H9 (cell line): ENCODE measurements around the gene ROBO1. TPM values are rescaled to one million over a fixed set of nuclear protein-coding genes. Genes with fewer than 3 reads are reported as not detected.

Source experiments
- DNase-seq: peaks from one replicate; pipeline ENCODE4 v3.0.0-alpha.2; 2017
- H2AFZ ChIP-seq: one replicate; pipeline ENCODE4 v1.6.1; 2013; ENCODE audit warnings: mild to moderate bottlenecking, low read length, control low read depth, moderate library complexity
- H2AK5ac ChIP-seq: 2 replicates; pipeline ENCODE4 v1.6.1; 2013; ENCODE audit warnings: low read length, control low read depth, mixed read lengths; ENCODE audit not compliant: insufficient read length
- H2BK120ac ChIP-seq: one replicate; pipeline ENCODE4 v1.6.1; 2013; ENCODE audit warnings: low read depth, mild to moderate bottlenecking, low read length, control low read depth, inconsistent platforms; ENCODE audit not compliant: poor library complexity, severe bottlenecking
- H2BK12ac ChIP-seq: 2 replicates; pipeline ENCODE4 v1.6.1; 2013; ENCODE audit warnings: low read length, control low read depth, mixed read lengths, low read depth; ENCODE audit not compliant: insufficient read length
- H2BK15ac ChIP-seq: 2 replicates; pipeline ENCODE4 v1.6.1; 2013; ENCODE audit warnings: low read depth, low read length, control low read depth
- H2BK20ac ChIP-seq: one replicate; pipeline ENCODE4 v1.6.1; 2013; ENCODE audit warnings: low read depth, mild to moderate bottlenecking, low read length, control low read depth, inconsistent platforms; ENCODE audit not compliant: poor library complexity, severe bottlenecking
- H2BK5ac ChIP-seq: 2 replicates; pipeline ENCODE4 v1.6.1; 2013; ENCODE audit warnings: low read length, control low read depth, mixed read lengths; ENCODE audit not compliant: insufficient read length
- H3K14ac ChIP-seq: 2 replicates; pipeline ENCODE4 v1.6.1; 2013; ENCODE audit warnings: low read length, control low read depth; ENCODE audit not compliant: insufficient read depth
- H3K18ac ChIP-seq: 2 replicates; pipeline ENCODE4 v1.6.1; 2013; ENCODE audit warnings: low read depth, mild to moderate bottlenecking, mixed read lengths, low read length, control low read depth; ENCODE audit not compliant: insufficient read length
- H3K23ac ChIP-seq: 2 replicates; pipeline ENCODE4 v1.6.1; 2013; ENCODE audit warnings: low read length, control low read depth, mixed read lengths, low read depth; ENCODE audit not compliant: insufficient read length
- H3K23me2 ChIP-seq: 2 replicates; pipeline ENCODE4 v1.6.1; 2013; ENCODE audit warnings: low read depth, mild to moderate bottlenecking, mixed read lengths, low read length, control low read depth; ENCODE audit not compliant: insufficient read length, poor library complexity, severe bottlenecking
- H3K27ac ChIP-seq: 2 replicates; pipeline ENCODE4 v1.5.1; 2013; ENCODE audit warnings: low read length, control low read depth, mixed read lengths, low read depth; ENCODE audit not compliant: insufficient read length
- H3K27me3 ChIP-seq: 2 replicates; pipeline ENCODE4 v1.6.1; 2013; ENCODE audit warnings: low read length, control low read depth, inconsistent platforms; ENCODE audit not compliant: insufficient read depth
- H3K4ac ChIP-seq: 2 replicates; pipeline ENCODE4 v1.6.1; 2013; ENCODE audit warnings: low read depth, mild to moderate bottlenecking, control low read depth, inconsistent platforms, low read length, moderate library complexity
- H3K4me1 ChIP-seq: 2 replicates; pipeline ENCODE4 v1.6.1; 2013; ENCODE audit warnings: low read length, control low read depth, inconsistent platforms; ENCODE audit not compliant: insufficient read depth
- H3K4me2 ChIP-seq: 2 replicates; pipeline ENCODE4 v1.6.1; 2013; ENCODE audit warnings: low read length, control low read depth, mixed read lengths; ENCODE audit not compliant: insufficient read length, insufficient read depth
- H3K56ac ChIP-seq: 2 replicates; pipeline ENCODE4 v1.6.1; 2013; ENCODE audit warnings: low read depth, mild to moderate bottlenecking, mixed read lengths, low read length, control low read depth; ENCODE audit not compliant: insufficient read length
- H3K79me1 ChIP-seq: 2 replicates; pipeline ENCODE4 v1.6.1; 2013; ENCODE audit warnings: low read depth, mild to moderate bottlenecking, moderate library complexity, low read length, control low read depth, inconsistent platforms; ENCODE audit not compliant: insufficient read depth, poor library complexity, severe bottlenecking
- H3K79me2 ChIP-seq: 2 replicates; pipeline ENCODE4 v1.6.1; 2013; ENCODE audit warnings: low read length, control low read depth, inconsistent platforms; ENCODE audit not compliant: insufficient read depth
- H3K9ac ChIP-seq: 2 replicates; pipeline ENCODE4 v1.6.1; 2013; ENCODE audit warnings: low read length, control low read depth, mixed read lengths; ENCODE audit not compliant: insufficient read length; ENCODE audit errors: extremely low read depth
- H3K9me3 ChIP-seq: one replicate; pipeline ENCODE4 v1.6.1; 2013; ENCODE audit warnings: low read depth, low read length, inconsistent platforms; ENCODE audit not compliant: control insufficient read depth
- H3T11ph ChIP-seq: one replicate; pipeline ENCODE4 v1.6.1; 2013; ENCODE audit warnings: mild to moderate bottlenecking, low read length, control low read depth, inconsistent platforms
- H4K20me1 ChIP-seq: one replicate; pipeline ENCODE4 v1.6.1; 2013; ENCODE audit not compliant: control insufficient read depth, insufficient read length, insufficient read depth
- H4K5ac ChIP-seq: 2 replicates; pipeline ENCODE4 v1.6.1; 2013; ENCODE audit warnings: low read depth, mild to moderate bottlenecking, mixed read lengths, low read length, control low read depth; ENCODE audit not compliant: insufficient read length
- H4K8ac ChIP-seq: replicated peaks from 2 replicates; pipeline ENCODE4 v1.6.1; 2013; ENCODE audit warnings: low read length, control low read depth, mixed read lengths, low read depth; ENCODE audit not compliant: insufficient read length
- H4K91ac ChIP-seq: 2 replicates; pipeline ENCODE4 v1.6.1; 2013; ENCODE audit warnings: low read depth, mild to moderate bottlenecking, moderate library complexity, mixed read lengths, low read length, control low read depth; ENCODE audit not compliant: insufficient read length
- H3K27ac Mint-ChIP-seq, 3 experiments: 2 replicates in 2 of 3; 3 replicates in 1 of 3; pipeline ENCODE4 v1.8.0; 2020 to 2021; ENCODE audit warnings: mixed read lengths in 3 of 3, mild to moderate bottlenecking in 1 of 3, moderate library complexity in 1 of 3
- H3K27me3 Mint-ChIP-seq: 2 replicates; pipeline ENCODE4 v1.8.0; 2021; ENCODE audit warnings: low read depth, mild to moderate bottlenecking, moderate library complexity, mixed read lengths
- H3K36me3 Mint-ChIP-seq, 3 experiments: 2 replicates in 2 of 3; 3 replicates in 1 of 3; pipeline ENCODE4 v1.8.0; 2020 to 2021; ENCODE audit warnings: low read depth in 3 of 3, mixed read lengths in 3 of 3; ENCODE audit not compliant: insufficient read depth in 1 of 3
- H3K4me1 Mint-ChIP-seq, 2 experiments: 2 replicates each; pipeline ENCODE4 v1.8.0; 2020; ENCODE audit warnings: mixed read lengths in 2 of 2
- H3K4me3 Mint-ChIP-seq, 2 experiments: 2 replicates in 1 of 2; 3 replicates in 1 of 2; pipeline ENCODE4 v1.8.0; 2020 to 2021; ENCODE audit warnings: mild to moderate bottlenecking in 2 of 2, mixed read lengths in 2 of 2, moderate library complexity in 1 of 2
- H3K9me3 Mint-ChIP-seq, 2 experiments: 2 replicates in 1 of 2; 3 replicates in 1 of 2; pipeline ENCODE4 v1.8.0; 2020; ENCODE audit warnings: mild to moderate bottlenecking in 2 of 2, mixed read lengths in 2 of 2, moderate library complexity in 1 of 2
- WGBS: extraction: QIAGEN DNeasy Blood & Tissue Kit; methylation state at CpG from one replicate; pipeline ENCODE4 v1.1.7; 2013; ENCODE audit warnings: missing lambda C conversion rate, low lambda C conversion rate, mixed read lengths; ENCODE audit not compliant: insufficient read length; ENCODE audit errors: extremely low coverage; 5-methylcytosine and 5-hydroxymethylcytosine counted together
- total RNA-seq: library from RNA; stranded (reverse); gene quantifications from 2 replicates; pipeline ENCODE4 v1.2.1, GENCODE V29; 2021
- TF ChIP-seq, protein P1 (sequence below): fragments of 200-600 bp; sonication (generic); conservative IDR thresholded peaks from 3 replicates; pipeline ENCODE4 v1.8.0; 2021; ENCODE audit warnings: antibody characterized with exemption, mild to moderate bottlenecking

ROBO1 gene
- total RNA-seq, 1 experiment from 2014 or later, result 62.7 TPM

GRCh38 chr3:78665776-78666469, 1101.9 kb downstream of the ROBO1 start:
- H3K4me1 Mint-ChIP-seq, result peaks cover 2 to 7% of the 10 kb centered on the region in 2 experiments; a peak in 3 of 4 replicates
- Histone ChIP-seq H2BK12ac (no peak overlapping the region), H3K4me1 (no peaks in the 10 kb centered on the region), H2BK15ac (no peak overlapping the region), H3K23ac (no peak overlapping the region), H2AFZ (no peak overlapping the region), H3K4ac (no peak overlapping the region), H3K14ac (no peak overlapping the region), H2BK120ac (no peak overlapping the region), H4K5ac (no peak overlapping the region), H4K91ac (no peak overlapping the region), H4K20me1 (no peaks in the 10 kb centered on the region), H3T11ph (no peak overlapping the region), H3K23me2 (no peaks in the 10 kb centered on the region), H3K9ac (no peak overlapping the region), H2AK5ac (no peak overlapping the region), H3K27ac (peak overlapping the region; percentile 30), H3K18ac (no peak overlapping the region), H3K79me2 (no peaks in the 10 kb centered on the region), H3K56ac (no peak overlapping the region), H3K9me3 (no peaks in the 10 kb centered on the region), H3K27me3 (no peaks in the 10 kb centered on the region), H3K79me1 (no peaks in the 10 kb centered on the region), H4K8ac (no peak overlapping the region), H2BK5ac (no peak overlapping the region), H2BK20ac (no peak overlapping the region), H3K4me2 (no peak overlapping the region)
- no CpG with 5 or more reads among the region's 11 CpGs for WGBS
- TF ChIP-seq, protein P1, sequence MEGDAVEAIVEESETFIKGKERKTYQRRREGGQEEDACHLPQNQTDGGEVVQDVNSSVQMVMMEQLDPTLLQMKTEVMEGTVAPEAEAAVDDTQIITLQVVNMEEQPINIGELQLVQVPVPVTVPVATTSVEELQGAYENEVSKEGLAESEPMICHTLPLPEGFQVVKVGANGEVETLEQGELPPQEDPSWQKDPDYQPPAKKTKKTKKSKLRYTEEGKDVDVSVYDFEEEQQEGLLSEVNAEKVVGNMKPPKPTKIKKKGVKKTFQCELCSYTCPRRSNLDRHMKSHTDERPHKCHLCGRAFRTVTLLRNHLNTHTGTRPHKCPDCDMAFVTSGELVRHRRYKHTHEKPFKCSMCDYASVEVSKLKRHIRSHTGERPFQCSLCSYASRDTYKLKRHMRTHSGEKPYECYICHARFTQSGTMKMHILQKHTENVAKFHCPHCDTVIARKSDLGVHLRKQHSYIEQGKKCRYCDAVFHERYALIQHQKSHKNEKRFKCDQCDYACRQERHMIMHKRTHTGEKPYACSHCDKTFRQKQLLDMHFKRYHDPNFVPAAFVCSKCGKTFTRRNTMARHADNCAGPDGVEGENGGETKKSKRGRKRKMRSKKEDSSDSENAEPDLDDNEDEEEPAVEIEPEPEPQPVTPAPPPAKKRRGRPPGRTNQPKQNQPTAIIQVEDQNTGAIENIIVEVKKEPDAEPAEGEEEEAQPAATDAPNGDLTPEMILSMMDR, result no peak
- no peak for DNase-seq
- no peaks in the 10 kb centered on the region for H3K27me3 Mint-ChIP-seq
- peaks cover 2 to 9% (median 8%) of the 10 kb centered on the region in 3 experiments; a peak in 1 of 7 replicates for H3K36me3 Mint-ChIP-seq
- H3K27ac Mint-ChIP-seq, result peak overlapping the region; percentile 10 to 78 (median 30); a peak in 3 of 7 replicates
- no peak overlapping the region for H3K4me3 Mint-ChIP-seq
- H3K9me3 Mint-ChIP-seq, result no peaks in the 10 kb centered on the region
